ENCODE results near the gene GPR87.

DNA sequence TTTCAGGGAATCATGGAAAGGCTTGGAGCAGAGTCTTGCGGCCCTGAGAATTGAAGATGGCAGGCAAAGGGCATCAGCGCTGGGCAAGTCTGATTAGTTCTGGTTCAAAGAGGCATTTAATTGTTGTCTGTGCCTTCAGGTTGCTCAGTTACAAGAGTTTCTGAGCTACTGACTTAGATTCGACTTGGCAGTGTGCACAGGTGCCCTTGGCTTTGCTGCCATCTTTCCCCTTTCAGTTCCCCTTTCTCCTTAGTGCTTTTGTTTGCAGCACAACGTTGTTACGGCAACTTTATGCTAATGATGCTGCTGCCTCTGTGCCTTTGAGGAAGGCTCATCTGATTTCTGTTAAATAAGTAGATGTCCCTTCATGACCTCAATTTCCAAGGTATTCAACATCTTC lies 50.8 kb downstream of the GPR87 start:
- no peak for TF ChIP-seq POLR2A (IDR thresholded peaks at IDR 0.05)
- TF ChIP-seq, protein P1, sequence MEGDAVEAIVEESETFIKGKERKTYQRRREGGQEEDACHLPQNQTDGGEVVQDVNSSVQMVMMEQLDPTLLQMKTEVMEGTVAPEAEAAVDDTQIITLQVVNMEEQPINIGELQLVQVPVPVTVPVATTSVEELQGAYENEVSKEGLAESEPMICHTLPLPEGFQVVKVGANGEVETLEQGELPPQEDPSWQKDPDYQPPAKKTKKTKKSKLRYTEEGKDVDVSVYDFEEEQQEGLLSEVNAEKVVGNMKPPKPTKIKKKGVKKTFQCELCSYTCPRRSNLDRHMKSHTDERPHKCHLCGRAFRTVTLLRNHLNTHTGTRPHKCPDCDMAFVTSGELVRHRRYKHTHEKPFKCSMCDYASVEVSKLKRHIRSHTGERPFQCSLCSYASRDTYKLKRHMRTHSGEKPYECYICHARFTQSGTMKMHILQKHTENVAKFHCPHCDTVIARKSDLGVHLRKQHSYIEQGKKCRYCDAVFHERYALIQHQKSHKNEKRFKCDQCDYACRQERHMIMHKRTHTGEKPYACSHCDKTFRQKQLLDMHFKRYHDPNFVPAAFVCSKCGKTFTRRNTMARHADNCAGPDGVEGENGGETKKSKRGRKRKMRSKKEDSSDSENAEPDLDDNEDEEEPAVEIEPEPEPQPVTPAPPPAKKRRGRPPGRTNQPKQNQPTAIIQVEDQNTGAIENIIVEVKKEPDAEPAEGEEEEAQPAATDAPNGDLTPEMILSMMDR (IDR thresholded peaks at IDR 0.05): no peak

Measured in adrenal gland (tissue), 5 donors.